Adipose tissue (tissue), 3 donors: Measurements from ENCODE around the gene NOC2L. TPM values are rescaled to one million over a fixed set of nuclear protein-coding genes. Genes with fewer than 3 reads are reported as not detected.
"Not testable (repeated sequence)": the region's sequence is repeated elsewhere in the genome, so short reads cannot be mapped to it uniquely, and the experiment has no call there.

Experiments
- H3K27ac ChIP-seq: one replicate; pipeline ENCODE4 v1.5.1; 2013; ENCODE audit warnings: low read depth, low read length
- WGBS, 3 donors: extraction: QIAGEN DNeasy Blood & Tissue Kit; methylation state at CpG; one replicate each; pipeline ENCODE4 v1.1.7; 2013; 5-methylcytosine and 5-hydroxymethylcytosine counted together
- polyA plus RNA-seq, 3 donors: library from polyadenylated mRNA; stranded (reverse); fragments of 200-250 nt; gene quantifications; one replicate each; pipeline ENCODE4 v1.2.3, GENCODE V29; 2013
- donor health status: healthy with polysubstance abuse.
- donor health status: Bipolar disorder and iron deficiency.
- donor health status: healthy.

NOC2L gene
- polyA plus RNA-seq, 3 donors = 39.8 to 50.2 (median 44.3) TPM

DNA sequence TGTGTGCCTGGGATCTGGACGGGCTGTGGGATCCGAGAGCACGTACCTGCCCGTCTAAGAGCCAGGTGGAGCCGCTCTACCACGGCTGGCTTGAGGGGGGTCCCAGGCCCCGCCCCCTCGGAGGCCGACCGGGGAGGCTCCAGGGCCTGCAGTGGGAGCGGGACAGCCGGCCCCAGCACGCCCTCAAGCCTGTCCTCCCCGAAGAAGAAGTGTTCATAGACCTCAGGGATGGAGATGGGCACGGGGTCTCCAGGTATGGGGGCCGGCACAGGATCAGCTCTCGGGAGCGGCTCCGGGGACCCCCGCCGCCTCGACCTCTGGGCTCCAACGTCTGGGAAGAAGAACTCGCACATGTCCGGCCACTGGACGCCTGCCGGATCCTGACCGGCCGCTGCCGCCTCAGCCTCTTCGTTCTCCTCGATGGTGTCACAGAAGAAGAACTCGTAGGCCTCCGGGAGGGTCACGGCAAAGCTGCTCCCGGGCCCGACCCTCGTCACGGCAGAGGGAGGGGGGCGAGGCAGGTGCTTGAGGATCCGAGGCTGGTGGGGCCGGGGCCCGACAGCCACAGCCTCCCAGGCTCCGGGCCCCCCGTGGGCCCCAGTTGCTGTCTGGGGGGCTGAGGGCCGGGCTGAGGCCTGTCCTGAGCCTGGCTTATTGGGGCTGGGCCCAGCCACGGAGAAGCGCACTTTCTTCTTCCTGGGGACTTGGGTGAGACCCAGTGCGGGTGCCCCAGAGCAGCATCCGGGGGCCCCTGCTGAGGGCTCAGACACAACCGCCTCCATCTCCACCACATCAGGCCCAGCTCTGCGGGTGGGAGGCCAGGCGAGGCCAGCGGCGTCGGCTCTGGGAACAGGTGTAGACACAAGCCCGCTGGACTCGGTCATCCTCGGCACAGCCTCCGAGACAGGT is 20.0 kb upstream of the NOC2L start:
- WGBS, 3 donors = 84 to 87% (median 85%) methylated on average over 55 to 60 of the region's 60 CpGs
- no peak overlapping the region for H3K27ac ChIP-seq

DNA sequence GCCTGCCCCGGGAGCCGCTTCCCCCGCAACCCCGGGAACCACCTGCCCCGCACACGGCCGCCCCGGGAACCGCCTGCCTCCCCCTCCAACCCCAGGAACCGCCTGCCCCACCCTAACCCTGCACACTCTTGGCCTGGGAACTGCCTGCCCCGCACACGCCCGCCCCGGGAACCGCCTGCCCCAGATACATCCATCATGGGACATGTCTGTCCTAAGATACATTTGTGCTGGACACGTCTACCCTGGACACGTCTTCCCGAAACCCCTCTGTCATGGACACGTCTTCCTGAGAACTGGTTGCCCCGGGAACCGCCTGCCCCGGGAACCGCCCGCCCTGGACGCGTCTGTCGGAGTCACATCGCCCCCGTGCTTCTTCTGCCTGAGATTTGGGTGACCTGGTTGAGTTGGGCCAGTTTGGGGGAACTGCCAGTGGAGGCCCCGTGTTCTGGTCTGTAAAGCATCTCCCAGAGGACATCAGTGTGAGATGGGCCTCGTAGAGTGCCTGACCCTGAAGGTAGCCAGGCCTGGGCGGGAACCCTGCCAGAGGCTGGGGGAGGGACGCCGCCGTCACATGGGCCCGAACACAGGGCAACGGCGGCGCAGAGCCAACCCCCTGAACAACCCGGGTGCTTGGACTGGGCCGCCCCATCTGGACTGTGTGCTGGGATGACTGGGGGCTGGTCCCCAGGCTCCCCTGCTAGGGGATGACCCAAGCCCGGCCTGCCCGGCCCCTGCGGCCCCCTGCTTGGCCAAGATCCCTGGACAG is 19.2 kb upstream of the NOC2L start:
- WGBS, 3 donors = 83 to 92% (median 83%) methylated on average over 33 to 44 of the region's 44 CpGs
- H3K27ac ChIP-seq = no peak overlapping the region

DNA sequence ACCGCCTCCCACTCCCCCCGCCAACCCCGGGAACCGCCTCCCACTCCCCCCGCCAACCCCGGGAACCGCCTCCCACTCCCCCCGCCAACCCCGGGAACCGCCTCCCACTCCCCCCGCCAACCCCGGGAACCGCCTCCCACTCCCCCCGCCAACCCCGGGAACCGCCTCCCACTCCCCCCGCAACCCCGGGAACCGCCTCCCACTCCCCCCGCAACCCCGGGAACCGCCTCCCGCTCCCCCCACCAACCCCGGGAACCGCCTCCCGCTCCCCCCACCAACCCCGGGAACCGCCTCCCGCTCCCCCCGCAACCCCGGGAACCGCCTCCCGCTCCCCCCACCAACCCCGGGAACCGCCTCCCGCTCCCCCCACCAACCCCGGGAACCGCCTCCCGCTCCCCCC is 17.7 kb upstream of the NOC2L start:
- 65 to 78% (median 68%) methylated on average over 8 to 17 of the region's 39 CpGs for WGBS, 3 donors
- H3K27ac ChIP-seq = not testable (repeated sequence)

DNA sequence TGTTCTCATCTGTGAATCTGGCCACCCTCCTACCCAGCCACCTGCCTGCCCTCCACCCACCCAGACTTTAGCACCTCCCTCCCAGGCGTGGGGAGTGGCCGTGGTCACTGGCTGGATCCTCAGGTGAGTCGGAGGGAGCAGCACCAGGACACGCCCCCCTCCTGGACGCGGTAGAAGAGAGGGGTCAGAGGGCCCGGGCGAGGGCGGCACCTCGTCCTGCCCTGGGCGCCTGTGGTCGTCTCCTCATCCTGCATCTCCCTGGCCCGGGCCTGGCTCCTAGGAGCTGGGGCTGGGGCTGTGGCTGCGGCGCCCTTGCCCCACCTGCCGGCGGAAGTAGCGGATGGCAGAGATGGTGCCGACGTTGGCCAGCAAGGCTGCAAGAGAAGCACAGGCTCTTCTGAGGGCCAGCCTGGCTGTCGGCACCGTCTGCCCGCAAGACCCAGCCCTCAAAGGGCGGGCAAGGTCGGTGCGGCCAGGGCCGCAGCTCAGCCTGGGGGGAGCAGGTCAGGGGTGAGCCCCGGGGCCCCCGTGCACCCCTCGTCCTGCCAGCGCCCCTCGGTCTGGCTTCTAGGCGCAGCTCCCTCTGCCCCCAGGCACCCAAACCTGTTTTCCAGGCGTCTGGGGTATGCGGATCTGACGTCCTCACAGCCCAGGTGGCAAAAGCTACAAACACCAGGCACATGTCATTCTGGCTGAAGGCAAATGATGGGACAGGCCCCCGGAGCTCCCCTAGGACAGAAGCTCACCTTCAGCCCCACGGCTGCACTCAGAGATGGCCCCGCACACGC is 17.0 kb upstream of the NOC2L start:
- 2 to 3% (median 3%) methylated on average over 39 to 40 of the region's 40 CpGs for WGBS, 3 donors
- no peak overlapping the region for H3K27ac ChIP-seq

DNA sequence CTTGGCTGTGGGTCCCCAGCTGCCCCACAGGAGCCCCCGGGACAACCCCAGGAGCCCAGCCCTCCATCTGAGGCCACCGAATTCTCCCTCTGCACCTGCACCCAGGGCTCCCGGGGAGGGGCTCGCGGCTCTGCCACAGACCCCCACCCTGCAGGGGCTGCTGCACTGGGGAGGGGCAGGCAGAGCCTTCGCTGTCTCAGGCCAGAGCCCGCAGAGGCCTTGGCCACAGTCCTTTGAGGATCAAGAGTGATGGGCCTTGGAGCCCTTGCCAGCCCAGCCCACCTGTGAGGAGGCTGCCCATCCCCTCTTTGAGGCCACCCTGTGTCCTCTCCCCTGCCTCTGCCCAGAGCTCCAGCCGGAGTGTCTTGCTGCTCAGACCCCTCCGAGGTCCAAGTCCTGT is 16.3 kb upstream of the NOC2L start:
- no peak overlapping the region for H3K27ac ChIP-seq

DNA sequence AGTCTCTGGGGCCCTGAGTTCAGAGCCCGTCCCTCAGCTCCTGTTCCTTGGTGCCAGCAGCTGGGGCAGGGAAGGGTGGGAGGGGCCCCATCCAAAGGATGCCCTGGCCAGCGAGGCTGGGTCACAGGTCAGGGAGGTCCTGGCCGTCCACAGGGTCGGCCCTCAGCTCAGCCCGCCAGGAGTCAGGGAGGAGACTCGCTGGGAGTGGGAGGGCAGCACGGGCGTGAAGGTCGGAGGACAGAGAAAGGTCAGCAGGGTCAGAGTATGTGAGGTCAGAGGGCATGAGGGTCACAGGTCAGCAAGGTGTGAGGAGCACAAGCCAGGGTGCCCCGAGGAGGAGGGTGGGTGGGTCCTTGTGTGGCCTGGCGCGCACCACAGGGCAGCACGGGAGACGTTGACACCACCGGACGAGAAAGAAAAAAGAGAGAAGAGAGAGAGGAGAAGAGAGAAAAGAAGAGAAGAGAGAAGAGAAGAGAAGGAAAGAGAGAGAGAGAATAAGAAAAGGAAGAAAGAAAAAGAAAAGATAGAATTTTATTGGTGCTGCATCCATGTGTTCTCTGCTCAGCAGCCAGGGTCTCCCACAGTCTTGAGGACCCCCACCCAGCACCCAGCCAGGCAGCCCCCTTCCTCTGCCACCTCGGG is 15.8 kb upstream of the NOC2L start:
- no peak overlapping the region for H3K27ac ChIP-seq
- WGBS, 3 donors = 66 to 75% (median 70%) methylated on average over 17 of the region's 17 CpGs

More for the DNA sequence above, 16.3 kb upstream of the NOC2L start:
- WGBS, 3 donors = 55 to 73% (median 62%) methylated on average over 8 to 9 of the region's 9 CpGs

DNA sequence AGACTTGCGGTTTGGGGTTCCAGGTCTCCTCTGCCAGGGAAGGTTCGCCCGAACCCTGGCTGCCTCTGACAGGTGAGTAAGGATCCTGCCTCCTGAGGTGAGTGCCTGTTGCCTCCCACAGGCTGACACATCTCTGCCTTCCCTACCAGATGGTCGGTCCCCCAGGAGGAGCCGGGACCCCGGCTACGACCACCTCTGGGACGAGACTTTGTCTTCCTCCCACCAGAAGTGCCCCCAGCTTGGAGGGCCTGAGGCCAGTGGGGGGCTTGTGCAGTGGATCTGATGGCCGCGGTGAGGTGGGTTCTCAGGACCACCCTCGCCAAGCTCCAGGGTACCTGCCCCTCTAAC is 15.2 kb upstream of the NOC2L start:
- 83 to 87% (median 86%) methylated on average over 11 of the region's 11 CpGs for WGBS, 3 donors
- no peak overlapping the region for H3K27ac ChIP-seq

DNA sequence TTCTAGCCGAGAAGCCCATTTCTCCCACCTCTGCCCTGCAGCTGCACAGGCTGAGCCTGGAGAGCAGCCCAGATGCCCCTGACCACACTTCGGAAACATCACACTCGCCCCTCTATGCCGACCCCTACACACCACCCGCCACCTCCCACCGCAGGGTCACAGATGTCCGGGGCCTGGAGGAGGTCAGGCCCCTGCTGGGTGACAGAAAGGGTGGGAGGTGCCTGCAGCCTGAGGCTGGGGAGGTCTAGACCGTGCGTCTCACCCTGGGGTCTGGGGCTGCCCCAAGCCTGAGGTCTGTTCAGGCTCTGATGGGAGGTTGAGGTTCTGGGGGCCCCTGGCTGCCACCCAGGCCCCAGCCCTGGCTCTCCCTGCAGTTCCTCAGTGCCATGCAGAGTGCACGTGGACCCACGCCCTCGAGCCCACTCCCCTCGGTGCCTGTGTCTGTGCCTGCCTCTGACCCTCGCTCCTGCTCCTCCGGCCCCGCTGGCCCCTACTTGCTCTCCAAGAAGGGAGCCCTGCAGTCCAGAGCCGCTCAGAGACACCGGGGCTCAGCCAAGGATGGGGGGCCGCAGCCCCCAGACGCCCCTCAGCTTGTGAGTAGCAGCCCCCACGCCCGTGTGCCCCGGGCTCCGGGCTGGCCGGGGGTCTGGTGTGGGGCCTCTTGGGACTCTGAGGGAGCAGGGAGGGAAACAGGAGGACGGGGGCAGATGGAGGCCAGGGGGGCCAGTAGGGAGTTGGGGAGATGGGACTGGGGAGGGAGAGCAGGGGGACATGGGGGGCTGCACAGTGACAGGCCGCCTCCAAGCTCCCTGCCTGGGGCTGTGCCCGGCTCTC is 14.6 kb upstream of the NOC2L start:
- 77 to 81% (median 79%) methylated on average over 25 to 28 of the region's 28 CpGs for WGBS, 3 donors
- H3K27ac ChIP-seq = no peak overlapping the region

DNA sequence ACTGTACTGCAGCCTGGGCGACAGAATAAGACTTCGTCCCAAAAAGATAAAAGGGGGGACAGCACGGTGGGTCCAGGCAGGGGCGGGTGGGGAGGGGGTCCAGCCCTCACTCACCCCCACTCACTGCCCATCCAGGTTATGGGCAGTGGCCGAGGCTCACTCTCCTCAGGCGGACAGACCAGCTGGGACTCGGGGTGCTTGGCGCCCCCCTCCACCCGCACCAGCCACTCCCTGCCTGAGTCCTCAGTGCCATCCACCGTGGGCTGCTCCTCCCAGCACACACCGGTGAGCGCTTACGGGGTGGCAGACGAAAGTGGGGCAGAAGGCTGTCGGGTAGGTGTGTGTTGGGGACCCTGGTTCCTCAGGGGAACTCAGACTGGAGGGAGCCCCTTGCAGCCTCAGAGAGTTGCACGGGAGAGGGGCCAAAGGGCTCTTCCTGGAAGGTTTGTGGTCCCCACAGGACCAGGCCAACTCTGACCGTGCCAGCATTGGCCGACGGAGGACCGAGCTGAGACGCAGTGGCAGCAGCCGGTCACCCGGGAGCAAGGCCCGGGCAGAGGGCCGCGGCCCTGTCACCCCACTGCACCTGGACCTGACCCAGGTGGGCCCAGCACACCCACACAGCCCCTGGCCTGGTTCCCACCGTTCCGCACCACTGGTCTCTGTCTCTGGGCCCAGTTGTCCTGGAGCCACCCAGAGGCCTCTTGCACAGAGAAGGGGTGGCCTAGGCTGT is 13.8 kb upstream of the NOC2L start:
- 76 to 81% (median 81%) methylated on average over 27 to 28 of the region's 28 CpGs for WGBS, 3 donors
- no peak overlapping the region for H3K27ac ChIP-seq

DNA sequence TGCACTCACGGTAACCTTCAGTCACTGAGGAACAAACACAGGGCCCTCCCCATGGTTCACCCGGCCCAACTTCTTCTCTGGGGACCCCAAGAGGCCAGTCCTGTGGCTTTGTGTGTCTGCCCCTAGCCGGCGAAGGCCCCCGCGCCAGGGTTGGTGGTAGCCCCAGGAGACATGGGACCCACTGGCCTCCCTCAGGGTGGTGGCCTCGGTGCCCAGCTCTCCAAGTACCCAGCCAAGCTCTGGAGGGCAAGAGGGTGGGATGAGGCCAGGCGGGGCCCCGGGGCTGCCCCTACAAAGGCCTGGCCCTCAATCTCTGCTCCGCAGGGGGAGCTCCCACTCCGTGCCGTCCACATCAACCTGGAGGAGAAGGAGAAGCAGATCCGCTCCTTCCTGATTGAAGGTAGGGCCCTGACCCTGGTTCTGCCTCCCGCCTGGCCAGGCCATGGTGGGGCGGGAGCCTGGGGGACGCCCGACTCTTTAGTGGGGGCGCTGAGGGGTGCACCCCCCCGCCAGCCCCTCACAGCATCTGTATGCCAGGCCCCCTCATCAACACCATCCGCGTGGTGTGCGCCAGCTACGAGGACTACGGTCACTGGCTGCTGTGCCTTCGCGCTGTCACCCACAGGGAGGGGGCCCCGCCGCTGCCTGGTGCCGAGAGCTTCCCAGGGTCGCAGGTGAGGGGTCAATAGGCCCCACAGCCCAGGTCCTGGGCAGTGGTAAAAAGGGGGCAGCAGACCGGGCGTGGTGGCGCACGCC is 12.9 kb upstream of the NOC2L start:
- WGBS, 3 donors = 74 to 83% (median 74%) methylated on average over 33 to 34 of the region's 34 CpGs
- no peak overlapping the region for H3K27ac ChIP-seq

DNA sequence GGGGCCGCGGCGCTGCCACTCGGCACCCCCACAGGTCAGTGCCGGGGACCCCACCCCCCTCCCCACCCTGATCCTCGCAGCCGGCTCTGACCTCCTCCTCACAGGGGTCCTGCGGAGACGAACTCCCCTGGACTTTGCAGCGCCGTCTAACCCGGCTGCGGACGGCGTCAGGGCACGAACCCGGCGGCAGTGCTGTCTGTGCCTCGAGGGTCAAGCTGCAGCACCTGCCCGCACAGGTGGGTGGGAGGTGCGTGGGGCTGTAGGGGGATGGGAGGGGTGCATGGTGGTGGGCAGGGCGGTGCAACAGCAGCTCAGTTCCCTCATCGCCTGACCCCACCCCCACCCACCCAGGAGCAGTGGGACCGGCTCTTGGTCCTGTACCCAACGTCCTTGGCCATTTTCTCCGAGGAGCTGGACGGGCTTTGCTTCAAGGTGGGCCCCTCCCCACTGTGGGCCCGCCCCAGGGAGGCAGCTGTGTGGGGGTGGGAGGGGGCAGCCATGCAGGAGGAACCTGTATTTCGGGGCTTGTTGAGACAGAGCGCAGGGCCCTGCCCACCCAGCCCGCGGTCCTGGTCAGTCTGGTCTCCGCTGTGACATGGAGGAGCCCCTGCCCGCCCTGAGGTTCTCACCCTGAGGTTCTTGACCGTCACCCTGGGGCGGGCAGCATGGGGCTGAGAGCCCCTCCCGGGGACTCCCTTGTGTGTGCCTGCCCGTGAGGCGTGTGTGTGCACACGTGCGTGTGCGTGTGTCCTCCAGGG is 12.1 kb upstream of the NOC2L start:
- WGBS, 3 donors = 37 to 48% (median 40%) methylated on average over 22 to 42 of the region's 42 CpGs

DNA sequence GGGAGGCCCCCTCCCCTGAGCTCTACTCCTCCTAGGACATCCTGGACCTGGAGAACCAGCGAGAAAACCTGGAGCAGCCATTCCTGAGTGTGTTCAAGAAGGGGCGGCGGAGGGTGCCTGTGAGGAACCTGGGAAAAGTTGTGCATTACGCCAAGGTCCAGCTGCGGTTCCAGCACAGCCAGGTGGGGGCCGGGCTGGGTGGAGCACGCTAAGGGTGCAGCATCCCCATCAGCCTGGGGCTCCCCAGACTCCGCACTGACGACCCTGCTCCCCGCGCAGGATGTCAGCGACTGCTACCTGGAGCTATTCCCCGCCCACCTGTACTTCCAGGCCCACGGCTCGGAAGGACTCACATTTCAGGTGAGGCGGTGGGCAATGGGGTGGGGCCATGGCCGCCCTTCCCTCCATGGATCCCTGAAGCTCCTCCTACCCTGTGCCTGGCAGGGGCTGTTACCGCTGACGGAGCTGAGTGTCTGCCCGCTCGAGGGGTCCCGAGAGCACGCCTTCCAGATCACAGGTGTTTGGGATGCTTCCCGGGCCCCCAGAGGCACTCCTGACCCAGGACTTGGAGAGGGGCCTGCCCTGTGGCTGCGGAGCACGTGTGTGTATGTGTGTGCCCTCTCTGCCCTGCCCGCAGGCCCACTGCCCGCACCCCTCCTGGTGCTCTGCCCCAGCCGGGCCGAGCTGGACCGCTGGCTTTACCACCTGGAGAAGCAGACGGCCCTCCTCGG is 11.4 kb upstream of the NOC2L start:
- no peak overlapping the region for H3K27ac ChIP-seq
- WGBS, 3 donors = 12 to 18% (median 17%) methylated on average over 25 to 33 of the region's 33 CpGs

More for the DNA sequence above, 12.1 kb upstream of the NOC2L start:
- H3K27ac ChIP-seq = no peak overlapping the region

DNA sequence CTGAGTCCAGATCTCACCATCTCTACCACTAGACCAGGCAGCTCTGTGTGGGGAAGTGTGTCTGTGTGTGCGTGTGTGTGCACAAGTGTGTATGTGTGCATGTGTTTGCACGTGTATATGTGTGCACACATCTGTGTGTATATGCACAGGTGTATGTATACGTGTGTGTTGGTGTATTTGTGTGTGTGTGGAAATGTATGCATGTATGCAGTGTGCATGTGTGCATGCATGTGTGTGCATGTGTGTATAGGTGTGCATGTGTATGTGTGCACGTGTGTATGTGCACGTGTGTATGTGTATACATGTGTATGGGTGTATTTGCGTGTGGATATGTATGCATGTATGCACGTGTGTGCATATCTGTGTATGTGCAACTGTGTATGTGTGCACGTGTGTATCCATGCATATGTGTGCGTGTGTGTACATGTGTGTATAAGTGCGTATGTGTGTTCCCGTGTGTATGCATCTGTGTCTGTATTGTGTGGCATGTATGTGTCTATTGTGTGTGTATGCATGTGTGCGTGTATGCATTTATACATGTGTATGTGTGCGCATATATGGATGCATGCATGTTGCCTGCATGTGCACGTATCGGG is 10.3 kb upstream of the NOC2L start:
- H3K27ac ChIP-seq = no peak overlapping the region
- WGBS, 3 donors = 78 to 82% (median 79%) methylated on average over 15 of the region's 15 CpGs

DNA sequence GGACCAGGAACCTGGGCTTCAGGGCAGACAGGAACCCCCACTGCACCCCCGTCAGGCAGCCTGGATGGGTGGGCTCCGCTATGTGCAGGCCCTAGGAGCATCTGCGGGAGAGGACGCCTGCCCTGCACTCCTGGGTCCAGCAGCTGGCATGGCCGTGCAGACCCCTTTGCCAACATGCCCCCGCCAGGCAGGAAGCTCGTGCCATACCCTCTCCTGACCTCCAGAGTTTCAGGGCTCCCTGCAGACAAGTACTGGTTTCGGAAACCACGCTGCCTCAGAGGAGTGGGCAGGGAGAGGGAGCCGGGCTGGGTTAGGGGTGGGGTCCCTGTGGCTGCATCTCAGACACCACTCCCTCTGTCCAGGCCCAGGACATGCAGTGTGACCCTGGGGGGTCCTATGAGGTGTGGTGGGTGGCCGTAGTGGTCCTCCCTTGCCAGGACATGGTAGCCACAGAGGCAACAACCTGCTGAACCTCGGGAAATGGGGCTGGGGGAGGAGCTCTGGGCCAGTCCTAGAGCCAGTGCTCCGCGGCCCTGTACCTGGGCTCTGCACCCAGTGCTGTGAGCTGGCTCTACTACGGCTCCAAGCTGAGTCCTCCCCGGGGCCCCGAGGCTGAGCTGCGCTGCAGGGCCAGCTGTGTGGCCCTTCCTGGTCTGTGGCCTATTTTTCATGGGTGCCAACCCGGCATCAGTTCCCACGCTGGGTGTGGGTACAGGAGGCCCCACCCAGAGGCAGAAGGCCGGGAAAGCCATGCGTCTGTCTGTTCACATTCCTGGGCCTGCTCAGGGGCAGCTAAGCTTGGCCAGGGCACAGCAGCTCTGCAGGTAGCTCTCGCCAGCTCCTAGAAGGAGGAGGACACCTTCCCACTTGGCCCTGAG is 8.6 kb upstream of the NOC2L start:
- 63 to 74% (median 72%) methylated on average over 21 to 23 of the region's 23 CpGs for WGBS, 3 donors
- no peak overlapping the region for H3K27ac ChIP-seq
